Measurements from ENCODE around the gene ZSCAN16.
A peak's percentile ranks its signal among the peaks of the same experiment; 100 is the strongest.
"Not testable (repeated sequence)": the region's sequence is repeated elsewhere in the genome, so short reads cannot be mapped to it uniquely, and the experiment has no call there.

ZSCAN16 gene

DNA sequence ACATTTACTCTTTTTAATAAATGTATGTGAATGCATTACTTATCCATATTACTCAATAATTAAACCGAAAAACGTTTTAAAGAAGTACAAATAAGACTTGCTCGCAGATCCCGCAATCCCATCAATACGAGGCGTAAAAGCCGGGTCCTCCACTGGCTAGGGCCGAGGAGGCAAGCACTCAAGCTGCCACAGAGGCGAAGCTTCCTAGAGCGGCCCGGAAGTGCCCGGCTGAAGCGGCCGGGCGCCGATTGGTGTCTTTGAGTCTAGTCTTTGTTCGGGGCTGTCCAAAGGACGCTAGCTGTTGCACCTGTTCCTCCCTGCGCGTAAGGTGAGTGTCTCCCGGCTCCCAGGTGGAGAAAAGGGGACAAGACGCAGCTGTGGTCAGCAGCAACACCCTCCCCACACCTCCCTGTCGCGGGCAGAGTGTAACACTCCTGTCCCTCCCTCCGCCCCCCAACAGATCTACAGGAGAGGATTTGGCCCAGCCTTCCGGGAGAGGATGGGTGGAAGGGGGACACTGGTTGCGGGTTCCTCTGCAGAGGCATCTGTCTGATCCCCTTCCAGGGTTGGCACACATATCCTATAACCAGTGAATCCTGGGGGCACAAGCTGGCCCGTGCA is at the start of gene ZSCAN16:
ZSCAN16 (plus strand) TSS at position 260 of the 621 bp plus-strand sequence. CDS start 835 bp downstream, outside the sequence.
- DNase-seq, result peak; percentile 32

DNA sequence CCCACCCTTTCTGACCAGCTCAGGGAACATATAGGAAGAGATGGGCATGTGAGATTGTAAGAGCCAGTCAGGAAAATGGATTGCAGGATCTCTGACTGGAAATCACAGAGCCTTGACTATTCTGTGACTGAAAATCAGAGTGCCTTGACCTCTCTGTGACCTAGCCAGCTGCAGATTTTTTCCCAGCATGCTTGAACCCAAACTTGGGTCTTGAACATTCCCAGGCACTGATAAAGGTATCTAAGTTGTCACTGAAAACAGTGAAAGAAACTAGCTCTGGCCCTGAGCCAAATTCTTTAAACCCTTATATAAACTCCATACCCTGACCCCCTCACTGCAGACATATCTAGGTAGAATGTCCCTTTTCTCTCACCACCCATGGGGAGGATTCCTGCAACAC is 46.4 kb upstream of the ZSCAN16 start:
- no peak for DNase-seq

DNA sequence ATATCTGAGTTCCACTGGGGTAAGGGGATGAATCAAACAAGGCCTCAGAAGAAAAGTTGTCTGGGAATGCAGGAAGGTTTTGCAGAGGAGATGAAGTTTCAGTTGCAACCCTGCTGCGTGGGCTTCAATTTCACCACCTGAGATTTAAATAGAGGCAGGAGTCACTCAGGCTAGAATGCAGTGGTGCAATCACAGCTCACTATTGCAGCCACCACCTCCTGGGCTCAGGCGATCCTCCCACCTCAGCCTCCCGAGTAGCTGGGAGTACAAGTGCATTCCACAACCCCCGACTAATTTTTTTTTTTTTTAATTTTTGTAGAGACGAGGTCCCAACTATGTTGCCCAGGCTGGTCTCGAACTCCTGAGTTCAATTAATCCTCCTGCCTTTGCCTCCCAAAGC is 45.6 kb upstream of the ZSCAN16 start:
- DNase-seq, result no peak

DNA sequence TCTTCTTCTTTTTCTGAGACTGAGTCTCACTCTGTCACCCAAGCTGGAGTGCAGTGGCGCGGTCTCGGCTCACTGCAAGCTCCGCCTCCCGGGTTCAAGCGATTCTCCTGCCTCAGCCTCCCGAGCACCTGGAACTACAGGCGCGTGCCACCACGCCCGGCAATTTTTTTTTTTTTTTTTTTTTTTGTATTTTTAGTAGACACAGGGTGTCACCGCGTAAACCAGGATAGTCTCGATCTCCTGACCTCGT is 44.1 kb upstream of the ZSCAN16 start, which contains the start of gene ZNF165:
ZNF165 (plus strand) TSS at position 188 of the 250 bp plus-strand sequence. CDS start 4,913 bp downstream, outside the sequence.
- DNase-seq, result not testable (repeated sequence)

DNA sequence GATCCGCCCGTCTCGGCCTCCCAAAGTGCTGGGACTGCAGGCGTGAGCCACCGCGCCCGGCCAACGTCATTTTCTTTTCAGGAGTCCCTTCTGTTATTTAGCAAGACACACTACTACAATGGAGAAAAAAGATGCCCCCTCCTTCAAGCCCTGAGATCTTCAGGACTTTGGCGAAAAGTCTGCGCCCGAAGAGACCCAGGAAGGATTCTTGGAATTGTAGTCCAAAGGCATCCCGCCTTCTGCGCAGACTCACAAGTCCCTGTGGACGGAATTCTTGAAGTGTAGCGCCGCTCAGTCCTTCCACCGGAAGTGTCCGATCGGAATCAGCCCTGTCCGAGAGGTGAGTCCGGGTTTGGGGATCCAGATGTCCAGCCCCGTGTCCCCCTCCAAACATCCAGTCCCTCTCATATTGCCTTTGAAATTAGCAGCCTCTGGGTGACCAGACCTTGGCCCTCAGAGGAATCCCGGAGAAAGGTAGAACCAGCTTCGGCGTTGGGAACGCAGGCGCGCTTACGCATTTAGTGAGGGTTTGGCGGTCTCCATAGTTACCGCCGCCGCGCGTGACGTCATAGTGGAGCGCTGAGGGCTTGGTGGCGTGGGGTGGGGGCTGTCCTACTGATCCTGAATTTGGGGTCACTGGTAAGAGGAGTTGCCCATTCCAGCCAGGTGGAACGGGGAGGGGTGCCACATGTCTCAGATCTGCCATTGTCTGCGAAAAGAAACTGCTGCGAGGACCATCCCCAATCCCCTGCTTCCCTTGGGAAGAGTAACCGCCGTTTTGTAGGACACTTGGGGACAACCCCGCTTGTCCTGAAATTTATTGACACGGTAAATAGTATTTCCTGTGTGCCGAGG is 43.6 kb upstream of the ZSCAN16 start:
- DNase-seq, result peak; percentile 23

DNA sequence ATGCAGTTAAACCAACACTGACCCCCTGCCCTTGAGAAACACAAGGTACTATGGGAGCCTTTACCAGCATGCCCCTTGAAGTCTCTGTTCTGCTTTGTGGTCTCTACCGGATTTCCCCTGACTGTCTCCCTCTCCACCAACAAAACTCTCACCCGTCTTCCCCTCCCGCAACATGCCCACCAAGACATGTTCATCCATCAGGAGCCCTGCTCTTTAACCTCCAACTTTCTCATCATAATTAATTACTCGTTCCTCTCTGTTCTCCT is 43.0 kb upstream of the ZSCAN16 start:
- DNase-seq, result no peak

DNA sequence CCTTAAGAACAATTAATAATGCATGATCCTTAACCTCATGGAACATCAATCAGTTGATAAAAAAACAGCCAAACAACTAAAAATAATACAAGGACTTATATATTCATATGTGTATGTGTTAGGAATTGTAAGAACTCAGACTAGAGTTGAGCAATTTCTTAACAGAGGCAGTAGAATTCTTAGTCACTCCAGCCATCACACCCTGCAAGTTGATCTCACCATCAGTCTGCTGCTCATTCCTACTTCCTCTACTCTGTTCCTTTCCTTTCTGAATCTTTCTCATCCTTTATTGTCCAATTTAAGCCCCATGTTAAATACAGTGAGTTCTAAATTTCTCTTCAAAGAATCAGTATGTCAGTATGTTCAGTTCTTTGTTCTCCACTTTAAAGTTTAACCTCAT is 41.5 kb upstream of the ZSCAN16 start:
- no peak for DNase-seq

DNA sequence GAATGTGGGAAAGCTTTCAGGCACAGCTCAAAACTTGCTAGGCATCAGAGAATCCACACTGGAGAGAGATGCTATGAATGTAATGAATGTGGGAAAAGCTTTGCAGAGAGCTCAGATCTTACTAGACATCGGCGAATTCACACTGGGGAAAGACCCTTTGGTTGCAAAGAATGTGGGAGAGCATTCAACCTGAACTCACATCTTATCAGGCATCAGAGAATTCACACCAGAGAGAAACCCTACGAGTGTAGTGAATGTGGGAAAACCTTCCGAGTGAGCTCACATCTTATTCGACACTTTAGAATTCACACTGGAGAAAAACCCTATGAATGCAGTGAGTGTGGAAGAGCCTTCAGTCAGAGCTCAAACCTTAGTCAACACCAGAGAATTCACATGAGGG is 35.4 kb upstream of the ZSCAN16 start:
- DNase-seq, result no peak

DNA sequence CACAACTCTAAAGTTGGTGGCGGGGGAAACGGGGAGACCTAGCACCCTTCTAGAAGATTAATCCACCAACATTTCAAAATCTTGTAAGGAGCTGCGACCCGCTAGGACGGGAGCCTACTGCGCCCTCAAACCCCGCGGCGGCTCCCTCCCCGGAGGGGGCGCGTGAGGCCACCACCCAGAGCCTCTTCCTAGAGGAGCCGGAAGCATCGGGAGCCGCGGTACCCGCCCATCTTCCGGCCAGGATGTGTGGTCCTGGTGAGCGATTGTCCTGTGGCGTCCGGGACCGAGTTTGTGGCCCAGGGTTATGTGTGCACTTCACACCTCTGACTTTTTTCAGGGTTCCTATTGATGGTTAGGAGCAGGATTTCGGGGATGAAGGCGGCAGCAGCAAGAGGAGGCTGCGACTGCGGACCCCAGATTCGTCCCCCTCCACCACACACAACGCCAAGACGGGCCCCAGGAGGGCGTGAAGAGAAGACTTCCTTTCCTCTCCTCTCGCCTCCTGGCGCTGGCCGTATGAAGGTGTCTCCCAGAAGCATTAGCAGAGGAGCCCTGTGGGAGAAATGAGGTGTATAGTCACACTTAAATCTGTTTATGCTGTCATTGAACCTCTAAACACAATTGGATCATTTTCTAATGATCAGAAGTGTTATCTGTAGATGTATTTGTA is 33.4 kb upstream of the ZSCAN16 start:
- no peak for DNase-seq

DNA sequence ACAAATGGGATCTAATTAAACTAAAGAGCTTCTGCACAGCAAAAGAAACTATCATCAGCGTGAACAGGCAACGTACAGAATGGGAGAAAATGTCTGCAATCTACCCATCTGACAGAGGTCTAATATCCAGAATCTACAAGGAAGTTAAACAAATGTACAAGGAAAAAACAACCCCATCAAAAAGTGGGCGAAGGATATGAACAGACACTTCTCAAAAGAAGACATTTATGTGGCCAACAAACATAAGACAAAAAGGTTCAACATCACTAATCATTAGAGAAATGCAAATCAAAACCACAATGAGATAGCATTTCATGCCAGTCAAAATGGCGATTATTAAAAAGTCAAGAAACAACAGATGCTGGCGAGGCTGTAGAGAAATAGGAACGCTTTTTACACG is 22.2 kb upstream of the ZSCAN16 start:
- not testable (repeated sequence) for DNase-seq

DNA sequence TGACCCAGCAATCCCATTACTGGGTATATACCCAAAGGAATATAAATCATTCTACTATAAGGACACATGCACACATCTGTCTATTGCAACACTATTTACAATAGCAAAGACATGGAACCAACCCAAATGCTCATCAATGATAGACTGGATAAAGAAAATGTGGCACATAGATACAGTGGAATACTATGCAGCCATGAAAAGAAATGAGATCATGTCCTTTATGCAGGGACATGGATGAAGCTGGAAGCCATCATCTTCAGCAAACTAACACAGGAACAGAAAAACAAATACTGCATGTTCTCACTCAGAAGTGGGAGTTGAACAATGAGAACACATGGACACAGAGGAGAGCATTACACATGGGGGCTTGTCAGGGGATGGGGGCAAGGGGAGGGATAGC is 21.7 kb upstream of the ZSCAN16 start:
- not testable (repeated sequence) for DNase-seq

DNA sequence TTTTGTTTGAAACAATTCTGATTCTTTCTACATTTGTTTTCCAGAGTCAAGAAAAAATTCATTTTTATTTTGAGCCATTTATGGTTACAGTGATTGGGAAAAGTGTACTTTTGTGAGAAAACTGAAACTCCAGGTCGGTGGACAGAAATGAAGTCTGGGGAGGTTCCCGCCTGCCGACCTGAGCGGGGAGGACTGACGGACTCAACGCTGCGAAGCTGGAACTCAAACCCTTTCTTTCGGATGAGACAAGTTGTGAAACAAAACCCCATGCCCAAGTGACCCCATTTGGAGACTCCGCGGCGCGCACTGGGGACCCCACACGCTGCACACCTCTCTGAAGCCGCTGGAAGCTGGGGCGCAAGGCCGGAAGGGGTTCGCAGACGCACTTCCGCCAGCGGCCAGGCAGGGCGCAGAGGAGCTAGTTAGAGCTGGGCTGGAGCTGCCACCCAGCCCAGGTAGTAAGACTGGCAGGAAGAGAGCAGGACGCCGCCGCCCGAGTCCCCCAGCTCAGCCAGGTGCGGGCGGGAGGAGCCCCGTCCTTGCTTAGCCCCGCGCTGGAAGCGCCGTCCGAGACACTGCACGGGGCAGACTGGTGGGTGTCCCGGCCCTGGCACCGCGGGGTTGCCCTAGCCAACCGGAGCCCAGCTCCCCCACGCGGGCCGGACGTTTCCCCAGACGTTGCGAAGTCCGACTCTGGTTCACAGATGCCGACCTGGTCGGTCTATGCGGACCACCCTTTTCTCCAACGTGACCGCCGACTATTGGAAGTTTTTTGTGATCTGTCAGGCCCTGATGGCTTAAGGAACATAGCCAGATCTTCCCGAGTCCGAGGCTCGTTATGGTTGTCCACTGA is 19.8 kb upstream of the ZSCAN16 start:
- no peak for DNase-seq

DNA sequence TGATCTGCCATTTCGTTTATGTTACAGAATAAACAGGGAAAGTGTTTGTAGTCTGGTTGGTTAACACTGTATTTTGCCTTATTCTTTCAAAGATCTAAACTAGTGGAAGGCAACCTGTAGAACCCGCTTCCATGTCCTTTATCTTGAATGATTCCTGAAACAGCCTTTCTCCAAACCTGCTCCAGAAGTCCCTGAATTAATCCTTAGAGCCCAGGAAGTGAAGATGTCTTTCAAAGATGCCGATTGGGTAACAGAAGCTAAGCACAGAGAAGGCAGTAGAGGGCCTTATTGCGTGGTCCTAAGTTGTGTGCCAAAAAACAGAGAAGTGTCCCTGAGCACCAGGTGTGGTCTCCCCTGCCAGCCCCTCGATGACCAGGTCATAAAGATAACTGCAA is 19.2 kb upstream of the ZSCAN16 start:
- DNase-seq, result no peak

DNA sequence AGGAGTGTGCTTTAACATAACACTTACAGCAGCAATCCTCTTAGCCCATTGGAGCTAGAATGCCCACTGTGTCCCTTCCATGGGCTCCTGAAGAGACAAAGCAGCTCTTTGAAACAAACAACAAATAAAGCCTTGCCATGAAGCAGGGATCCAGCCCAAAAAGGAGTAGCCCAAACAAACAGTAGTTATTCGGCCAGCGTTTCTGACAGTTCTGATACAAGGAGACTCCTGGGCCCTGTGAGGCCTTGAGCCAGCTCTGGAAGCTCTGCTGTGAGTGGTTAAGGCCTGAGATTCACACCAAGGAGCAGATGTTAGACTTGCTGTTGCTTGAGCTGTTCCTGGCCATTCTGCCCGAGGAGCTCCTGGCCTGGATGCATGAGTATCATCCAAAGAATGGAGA is 16.9 kb upstream of the ZSCAN16 start:
- DNase-seq, result no peak

DNA sequence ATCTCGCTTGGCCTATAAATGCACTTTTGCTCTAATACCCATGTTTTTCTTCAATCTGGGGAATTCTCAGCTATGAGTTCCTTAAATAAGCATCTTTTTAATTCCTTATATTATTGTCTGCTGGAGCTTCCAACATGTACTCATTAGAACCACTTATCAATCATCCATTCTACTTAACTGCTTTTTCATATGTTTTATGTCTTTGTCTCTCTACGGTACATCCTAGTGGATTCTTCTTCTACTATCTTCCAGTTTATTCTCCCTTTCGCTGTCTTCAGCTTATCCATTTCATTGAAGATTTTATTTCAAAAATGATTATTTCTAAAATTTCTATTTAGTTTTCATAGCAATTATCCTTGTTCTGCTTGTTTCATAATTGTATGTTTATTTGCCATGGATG is 12.4 kb upstream of the ZSCAN16 start:
- no peak for DNase-seq

DNA sequence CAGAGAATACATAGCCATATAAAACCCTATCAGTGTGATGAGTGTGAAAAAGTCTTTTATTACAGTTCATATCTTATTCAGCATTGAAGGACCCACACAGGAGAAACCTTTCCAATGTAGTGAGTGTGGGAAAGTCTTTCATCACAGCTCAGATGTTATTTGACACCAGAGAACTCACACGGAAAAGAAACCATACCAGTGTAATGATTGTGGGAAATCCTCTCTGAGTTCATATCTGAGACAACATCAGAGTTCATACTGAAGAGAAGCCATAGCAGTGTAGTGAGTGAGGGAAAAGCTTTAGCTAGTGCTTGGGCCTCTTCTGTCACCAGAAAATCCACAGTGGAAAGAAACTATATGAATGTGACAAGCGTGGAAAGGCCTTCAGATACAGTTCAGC is 8.6 kb upstream of the ZSCAN16 start:
- DNase-seq, result no peak

DNA sequence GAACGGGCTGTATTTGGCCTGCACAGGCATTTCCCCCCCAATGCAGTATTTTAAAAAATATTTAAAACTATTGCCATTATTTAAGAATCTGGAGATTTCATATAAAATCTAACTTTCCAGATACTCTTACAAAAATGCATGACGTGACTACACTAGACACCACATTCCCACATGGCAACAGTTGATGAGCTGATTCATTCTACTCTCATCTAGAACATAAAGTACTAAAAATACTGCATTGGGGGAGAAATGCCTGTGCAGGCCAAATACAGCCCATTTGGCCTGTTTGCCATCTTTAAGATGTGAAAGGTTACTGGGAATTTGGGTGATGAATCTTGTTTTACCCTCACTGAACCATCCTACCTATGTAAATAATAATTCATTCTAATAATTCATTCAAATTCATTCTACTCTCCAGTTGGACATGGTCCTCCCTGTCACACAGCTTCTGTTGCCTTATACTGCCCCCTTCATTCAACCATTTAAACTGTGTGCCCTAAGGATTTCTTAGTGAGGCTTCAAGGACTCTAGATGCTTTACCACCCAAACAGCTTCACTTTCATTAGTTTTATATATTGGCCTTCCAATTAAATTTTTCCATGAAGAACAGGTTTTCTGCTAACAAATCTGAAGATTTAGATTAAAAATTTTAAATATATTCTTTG is 6.9 kb upstream of the ZSCAN16 start:
- no peak for DNase-seq

DNA sequence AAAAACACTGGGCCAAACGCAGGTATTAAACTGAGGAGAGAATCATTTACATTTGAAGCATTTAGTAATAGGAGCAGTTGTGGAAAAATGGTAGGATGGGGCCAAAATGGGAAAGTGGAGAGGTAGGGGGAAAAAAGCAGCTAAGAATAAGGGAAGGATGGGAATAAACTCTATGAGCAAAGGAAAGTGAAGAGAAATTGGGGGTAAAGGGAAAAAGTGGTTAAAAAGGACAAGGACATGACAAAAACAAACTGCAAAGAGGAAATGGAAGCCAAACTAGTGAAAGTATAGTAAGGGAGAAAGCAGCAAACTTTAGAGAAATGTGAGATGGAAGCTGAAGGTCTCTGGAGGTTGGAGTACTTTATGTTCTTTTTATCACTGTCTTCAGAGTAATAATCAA is 6.2 kb upstream of the ZSCAN16 start:
- no peak for DNase-seq

DNA sequence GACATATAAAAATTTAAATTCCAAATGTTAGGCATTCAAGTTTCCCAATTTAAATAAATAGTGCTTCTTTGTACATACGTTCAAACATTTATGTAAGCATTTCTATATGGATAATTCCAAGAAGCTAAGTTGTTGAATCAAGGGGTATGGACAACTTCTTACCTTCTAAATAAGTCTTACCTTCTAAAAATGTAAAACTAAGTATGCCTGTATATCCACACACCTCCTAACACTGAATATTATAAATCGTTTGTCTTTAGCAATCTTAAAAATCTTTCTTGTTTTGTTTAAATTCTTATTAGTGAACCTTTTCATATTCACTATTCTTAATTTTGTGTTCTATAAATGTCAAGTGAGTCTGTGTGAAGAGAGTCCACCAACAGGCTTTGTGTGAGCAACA is 2.5 kb upstream of the ZSCAN16 start:
- no peak for DNase-seq

DNA sequence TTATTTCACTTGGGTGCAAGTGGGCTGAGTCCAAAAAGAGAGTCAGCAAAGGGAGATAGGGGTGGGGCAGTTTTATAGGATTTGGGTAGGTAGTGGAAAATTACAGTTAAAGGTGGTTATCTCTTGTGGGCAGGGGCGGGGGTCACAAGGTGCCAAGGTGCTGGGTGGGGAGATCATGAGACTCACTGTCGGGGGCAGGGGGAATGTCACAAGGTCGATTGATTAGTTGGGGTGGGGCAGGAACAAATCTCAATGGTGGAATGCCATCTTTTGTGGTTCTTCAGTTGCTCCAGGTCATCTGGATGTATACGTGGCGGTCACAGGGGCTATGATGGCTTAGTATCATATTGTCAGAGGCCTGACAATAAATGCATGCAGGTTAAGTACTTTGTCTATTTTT is 2.1 kb upstream of the ZSCAN16 start:
- not testable (repeated sequence) for DNase-seq

DNA sequence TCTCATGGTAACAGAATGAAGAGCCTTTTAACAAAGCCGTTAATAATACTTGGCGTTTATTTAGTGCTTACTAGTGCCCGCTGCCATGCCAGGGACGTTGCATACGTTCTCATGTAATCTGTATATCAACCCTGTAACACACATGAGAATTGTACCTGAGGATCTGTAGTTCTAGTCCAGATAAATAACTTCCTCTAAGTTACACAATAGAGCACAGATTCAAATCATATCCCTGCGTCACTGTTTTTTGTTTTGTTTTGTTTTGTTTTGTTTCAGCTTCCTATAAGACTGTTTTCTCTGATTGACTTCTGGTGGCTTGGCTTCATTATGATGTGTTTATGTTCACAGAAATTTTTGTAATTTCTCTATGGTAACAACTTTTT is 553 bp downstream of the ZSCAN16 start:
- DNase-seq, result no peak

DNA sequence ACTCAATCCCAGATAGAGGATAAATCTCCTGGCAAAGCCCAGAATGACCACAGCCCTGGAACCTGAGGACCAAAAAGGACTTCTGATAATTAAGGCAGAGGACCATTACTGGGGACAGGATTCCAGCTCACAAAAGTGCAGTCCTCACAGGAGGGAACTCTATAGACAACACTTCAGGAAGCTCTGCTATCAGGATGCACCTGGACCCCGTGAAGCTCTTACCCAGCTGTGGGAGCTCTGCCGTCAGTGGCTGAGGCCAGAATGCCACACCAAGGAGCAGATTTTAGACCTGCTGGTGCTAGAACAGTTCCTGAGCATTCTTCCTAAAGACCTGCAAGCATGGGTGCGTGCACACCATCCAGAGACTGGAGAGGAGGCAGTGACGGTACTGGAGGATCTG is 992 bp downstream of the ZSCAN16 start:
- DNase-seq, result no peak

DNA sequence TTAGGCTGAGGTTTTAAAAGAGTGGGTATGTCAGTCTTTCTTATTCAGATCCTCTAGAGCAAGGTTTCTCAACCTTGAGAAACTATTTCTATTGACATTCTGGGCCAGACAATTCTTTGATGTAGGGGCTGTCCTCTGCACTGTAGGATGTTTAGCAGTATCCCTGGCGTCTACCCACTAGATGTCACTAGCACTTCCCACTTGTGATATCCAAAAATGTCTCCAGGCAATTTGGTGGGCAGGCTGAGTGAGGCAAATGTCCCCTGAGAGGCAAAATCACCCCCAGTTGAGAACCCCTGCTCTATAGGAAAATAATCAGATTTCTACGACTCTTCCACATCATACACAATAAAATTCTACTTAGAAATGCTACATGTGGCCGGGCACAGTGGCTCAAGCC is 9.6 kb downstream of the ZSCAN16 start:
- DNase-seq, result no peak

Measured in cortex of kidney (tissue), 1 donor.